HG03039 (cell line): ENCODE results near the gene MRGPRX4.

Experiments used
- ATAC-seq: cut with Tn5 transposase; IDR thresholded peaks from one replicate; pipeline ENCODE4 v1.9.1; 2021; ENCODE audit warnings: mild to moderate bottlenecking, moderate library complexity; ENCODE audit not compliant: unreplicated experiment

Gene MRGPRX4

DNA sequence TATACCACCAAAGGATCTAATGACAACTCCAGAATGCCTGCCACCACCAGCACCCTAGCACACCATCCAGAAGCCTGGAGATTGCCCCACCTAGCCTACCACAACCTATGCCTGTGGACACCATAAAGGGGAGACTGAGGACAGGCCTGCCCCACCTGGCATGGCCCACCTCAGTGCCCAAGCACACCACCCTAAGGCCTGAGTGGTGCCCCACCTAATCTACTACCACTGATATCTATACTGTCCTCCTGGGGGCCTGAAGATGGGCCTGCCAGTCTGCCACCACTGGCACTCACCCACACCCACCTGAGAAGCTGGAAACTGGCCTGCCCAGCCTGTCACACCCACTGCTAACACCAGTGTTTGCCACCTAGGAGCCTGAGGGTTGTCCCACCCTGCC lies 32.1 kb downstream of the MRGPRX4 start:
- no peak for ATAC-seq

DNA sequence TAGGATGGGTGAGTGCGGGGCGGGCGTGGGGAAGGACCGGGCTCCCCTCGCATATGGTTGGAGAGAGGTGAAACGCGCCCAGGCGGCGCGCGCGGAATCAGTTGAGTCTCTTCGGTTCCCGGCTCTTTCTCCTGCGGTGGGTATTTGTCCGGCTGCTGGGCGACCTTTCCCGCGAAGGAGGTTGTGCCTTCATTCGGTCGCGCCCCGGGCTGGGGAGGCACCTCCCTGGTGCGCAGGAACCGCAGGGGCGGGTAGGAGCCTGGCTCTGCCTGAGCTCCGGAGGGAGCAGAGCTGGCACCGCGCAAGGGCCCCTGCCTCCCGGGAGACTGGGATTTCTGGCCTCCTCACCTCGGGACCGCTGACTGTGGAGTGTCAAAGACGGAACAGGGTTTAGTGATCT lies 36.4 kb downstream of the MRGPRX4 start:
- no peak for ATAC-seq

DNA sequence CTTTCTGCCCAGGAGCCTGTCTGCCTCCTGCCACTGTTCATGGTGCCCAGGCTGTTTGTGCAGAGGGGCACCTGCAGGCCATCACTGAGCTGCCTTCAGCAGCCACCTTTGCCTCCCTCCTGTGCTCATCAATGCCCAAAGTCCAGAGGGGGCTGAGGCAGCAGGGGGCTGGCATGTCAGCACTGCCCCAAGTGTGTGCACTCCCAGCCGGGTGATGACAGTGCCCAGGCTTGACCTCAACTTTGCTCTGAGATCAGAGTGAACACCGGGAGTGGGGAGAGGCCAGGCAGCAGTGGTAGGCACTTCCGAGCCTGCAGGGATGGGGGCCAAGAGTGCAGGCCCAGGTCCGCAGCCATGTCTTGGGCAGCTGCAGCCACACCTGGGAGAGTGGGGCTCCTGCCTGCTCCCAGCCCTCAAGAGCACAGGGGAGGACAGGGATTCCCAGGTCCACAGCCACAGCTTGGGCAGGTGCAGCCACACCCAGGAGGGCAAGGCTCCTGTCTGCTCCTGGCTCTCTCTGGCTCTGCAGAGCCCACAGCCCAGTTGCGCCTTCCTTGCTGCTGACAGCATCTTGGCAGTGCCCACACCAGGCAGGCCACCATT lies 48.7 kb downstream of the MRGPRX4 start:
- no peak for ATAC-seq

DNA sequence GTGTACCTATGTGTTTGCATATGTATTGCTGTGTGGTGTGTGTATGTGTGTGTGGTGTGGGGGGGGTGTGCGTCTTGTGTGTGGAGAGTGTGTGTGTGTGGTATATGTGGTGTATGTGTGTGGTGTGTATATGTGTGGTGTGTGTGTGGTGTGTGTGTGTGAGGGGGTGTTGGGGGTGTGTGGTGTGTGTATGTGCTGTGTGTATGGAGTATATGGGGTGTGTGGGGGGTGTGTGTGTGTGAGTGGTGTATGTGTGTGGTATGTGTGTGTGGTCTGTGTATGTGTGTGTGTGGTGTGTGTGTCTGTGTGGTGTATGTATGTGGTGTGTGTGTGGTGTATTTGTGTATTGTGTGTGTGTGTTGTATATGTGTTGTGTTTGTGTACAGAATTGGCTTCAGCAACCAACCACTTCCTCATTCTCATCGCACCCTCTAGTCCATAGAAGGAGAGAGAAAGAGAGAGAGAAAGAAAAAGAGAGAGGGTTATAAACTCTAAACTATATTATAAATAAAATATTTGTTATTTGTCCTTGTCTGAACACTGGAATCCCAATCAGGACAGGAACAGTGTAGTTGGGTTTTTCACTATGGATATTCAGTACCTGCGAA lies 50.3 kb downstream of the MRGPRX4 start:
- no peak for ATAC-seq
